ENCODE results near the gene POU5F1.
A peak's percentile ranks its signal among the peaks of the same experiment; 100 is the strongest.
"Not testable (repeated sequence)": the region's sequence is repeated elsewhere in the genome, so short reads cannot be mapped to it uniquely, and the experiment has no call there.

POU5F1 gene

GRCh38 chr6:31189223-31189622, 18.7 kb upstream of the POU5F1 start:
- DNase-seq: not testable (repeated sequence)

- DNase-seq: no peak
Measured at GRCh38 chr6:31187780-31188194, 17.3 kb upstream of the POU5F1 start.

- DNase-seq: no peak
Measured at GRCh38 chr6:31186052-31186734, 15.7 kb upstream of the POU5F1 start.

DNA sequence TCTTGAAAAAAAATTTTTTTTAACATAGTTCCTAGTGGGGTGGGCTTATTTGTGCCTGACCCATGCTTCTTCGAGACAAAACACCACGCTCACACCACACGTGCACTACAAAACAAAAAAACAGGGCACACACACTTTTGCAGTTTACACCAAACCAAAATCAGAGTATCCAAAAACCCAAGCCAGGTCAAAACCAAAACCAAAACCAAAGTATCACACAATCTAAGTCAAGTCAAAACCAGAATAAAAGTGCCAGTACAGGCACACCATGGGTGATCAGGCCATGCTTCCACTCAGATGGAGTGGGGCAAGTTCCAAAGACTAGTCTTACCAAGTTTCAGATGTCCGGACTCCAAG, 15.2 kb upstream of the POU5F1 start:
- DNase-seq: not testable (repeated sequence)

DNA sequence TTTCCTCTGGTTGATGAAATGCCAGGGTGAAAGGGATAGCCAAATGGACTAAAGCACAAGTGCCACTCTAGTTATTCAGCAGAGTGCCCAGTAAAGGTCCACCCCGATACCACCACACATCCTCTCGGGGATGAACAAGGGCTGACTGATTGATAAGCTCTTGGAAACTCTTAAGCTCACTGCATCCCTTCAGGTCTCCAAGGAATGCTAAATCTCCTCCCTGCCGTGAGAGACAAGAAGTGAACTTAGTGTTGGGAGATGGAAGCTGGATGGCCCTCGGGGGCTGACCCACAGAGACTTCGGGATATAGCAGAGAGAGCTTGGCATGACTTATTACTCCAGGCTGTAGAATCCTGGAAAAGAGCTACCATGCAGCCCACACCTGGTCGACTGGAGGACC, 13.4 kb upstream of the POU5F1 start:
- DNase-seq: not testable (repeated sequence)

GRCh38 chr6:31183287-31183686, 12.8 kb upstream of the POU5F1 start:
- DNase-seq: not testable (repeated sequence)

DNA sequence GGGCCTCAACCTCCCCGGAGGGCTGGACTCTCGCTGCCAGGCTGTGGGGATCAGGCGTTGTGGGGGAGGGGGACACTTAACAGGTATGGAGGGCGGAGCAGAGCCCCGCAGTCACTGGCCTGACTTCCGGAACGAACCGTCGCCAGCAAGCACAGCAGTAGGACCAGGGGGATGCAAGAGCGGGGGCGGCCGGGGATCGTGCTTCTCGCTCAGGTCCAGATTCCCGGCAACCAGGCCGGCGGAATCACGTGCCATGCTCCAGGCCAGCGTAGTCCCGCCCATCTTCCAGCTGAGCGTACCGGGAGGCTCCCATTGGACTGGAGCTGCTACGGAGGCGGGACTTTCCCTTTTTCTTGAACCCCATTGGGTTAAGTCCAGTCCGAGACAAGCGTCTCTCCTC, 10.0 kb upstream of the POU5F1 start:
- DNase-seq: peak; percentile 77

DNA sequence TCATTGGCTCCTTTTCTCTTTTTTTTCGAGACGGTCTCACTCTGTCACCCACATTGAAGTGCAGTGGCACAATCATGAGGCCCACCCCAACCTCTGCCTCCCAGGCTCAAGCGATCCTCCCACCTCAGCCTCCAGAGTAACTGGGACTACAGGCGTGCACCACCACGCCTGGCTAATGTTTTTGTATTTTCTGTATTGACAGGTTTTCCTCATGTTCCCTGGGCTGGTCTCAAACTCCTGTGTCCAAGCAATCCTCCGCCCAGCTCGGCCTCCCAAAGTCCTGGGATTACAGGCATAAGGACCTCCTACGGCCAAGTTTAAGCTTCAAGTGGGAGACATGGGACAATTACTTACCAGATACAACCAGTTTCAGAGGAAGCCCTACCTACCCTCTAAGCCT, 9.4 kb upstream of the POU5F1 start:
- DNase-seq: no peak

- no peak for DNase-seq
Measured at GRCh38 chr6:31179042-31179386, 8.5 kb upstream of the POU5F1 start.

DNA sequence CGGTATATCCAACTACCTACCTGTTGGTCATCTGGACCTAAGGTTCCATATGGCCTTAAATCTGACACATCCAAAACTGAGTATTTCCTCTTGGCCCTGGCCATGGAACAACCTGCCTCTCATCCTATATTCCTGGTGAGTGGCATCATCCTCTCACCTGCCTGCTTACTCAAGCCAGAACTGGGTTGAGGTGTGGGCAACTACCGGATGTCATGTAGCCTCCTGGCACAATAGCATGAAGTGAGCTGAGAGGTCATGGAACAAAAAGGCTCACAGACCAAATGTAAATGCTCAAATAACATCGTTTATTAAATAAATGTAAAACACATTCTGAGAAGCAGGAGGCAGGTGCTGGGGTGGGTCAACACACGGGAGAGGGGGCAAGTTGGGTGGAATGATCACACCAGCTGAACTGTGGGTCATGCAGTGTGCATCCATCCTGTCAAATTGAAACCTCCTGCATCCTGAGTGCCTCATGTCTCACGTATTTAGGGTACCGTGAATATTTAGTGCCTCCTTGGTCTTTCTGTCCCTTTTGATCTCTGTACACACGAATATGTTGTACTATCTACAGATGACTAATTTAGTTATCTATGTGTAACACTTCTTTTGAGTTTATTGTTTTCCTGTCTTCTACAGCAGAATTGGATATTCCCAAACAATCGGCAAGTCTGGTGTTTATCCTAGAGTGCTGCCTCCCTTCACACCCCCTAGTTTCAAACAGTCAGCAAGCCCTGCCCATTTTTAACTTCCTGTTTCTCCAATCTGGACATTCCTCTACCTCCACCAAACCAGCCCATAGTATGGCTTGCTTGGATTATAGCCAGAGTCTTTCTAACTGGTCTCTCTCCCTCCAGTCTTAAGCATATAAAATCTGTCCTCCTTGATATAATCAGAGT, 7.9 kb upstream of the POU5F1 start:
- peak; percentile 16 for DNase-seq

DNA sequence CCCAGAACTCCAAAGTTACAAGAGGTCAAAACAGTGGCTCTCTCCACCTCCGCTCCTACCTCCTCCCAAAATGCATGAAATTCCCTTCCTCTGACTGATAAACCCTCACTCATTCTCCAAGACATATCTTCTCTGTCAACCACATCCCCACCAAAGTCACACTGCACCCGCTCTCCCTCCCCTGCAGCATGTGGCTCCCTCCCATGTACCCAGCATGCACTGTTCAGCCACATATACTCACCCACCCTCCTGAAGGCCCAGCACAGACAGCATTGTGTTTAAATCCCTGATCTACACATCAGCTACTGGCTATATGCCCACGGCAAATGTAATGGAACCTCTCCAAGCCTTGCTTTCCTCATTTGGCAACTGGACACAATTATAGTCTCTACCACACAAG, 5.5 kb upstream of the POU5F1 start:
- DNase-seq: peak; percentile 70

GRCh38 chr6:31174378-31174777, 3.9 kb upstream of the POU5F1 start:
- no peak for DNase-seq

- no peak for DNase-seq
Measured at GRCh38 chr6:31173406-31173805, 2.9 kb upstream of the POU5F1 start.

GRCh38 chr6:31172973-31173384, 2.5 kb upstream of the POU5F1 start:
- DNase-seq: no peak

- DNase-seq: no peak
Measured at GRCh38 chr6:31171931-31172905, 1.7 kb upstream of the POU5F1 start.

- no peak for DNase-seq
Measured at GRCh38 chr6:31170987-31171671, 647 bp upstream of the POU5F1 start.

DNA sequence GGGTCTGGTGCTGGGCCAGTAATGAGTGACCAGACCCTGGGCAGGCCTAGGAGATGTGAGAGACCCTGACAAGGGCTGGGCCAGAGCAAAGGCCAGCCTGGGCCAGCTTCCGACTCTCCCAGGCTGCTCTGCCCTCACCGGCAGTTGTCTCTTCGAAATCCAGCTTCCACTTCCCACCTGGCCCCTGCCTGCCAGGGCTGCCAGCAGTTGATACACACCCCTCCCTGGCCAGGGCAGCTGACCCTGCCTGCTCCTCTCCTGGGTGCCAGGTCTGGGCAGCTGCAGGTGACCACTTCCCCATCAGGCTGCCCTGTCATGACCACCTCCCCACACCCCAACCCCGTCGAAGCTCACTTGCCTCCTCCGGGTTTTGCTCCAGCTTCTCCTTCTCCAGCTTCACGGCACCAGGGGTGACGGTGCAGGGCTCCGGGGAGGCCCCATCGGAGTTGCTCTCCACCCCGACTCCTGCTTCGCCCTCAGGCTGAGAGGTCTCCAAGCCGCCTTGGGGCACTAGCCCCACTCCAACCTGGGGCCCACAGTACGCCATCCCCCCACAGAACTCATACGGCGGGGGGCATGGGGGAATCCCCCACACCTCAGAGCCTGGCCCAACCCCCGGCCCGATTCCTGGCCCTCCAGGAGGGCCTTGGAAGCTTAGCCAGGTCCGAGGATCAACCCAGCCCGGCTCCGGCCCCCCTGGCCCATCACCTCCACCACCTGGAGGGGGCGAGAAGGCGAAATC, 453 bp downstream of the POU5F1 start:
- not testable (repeated sequence) for DNase-seq

DNA sequence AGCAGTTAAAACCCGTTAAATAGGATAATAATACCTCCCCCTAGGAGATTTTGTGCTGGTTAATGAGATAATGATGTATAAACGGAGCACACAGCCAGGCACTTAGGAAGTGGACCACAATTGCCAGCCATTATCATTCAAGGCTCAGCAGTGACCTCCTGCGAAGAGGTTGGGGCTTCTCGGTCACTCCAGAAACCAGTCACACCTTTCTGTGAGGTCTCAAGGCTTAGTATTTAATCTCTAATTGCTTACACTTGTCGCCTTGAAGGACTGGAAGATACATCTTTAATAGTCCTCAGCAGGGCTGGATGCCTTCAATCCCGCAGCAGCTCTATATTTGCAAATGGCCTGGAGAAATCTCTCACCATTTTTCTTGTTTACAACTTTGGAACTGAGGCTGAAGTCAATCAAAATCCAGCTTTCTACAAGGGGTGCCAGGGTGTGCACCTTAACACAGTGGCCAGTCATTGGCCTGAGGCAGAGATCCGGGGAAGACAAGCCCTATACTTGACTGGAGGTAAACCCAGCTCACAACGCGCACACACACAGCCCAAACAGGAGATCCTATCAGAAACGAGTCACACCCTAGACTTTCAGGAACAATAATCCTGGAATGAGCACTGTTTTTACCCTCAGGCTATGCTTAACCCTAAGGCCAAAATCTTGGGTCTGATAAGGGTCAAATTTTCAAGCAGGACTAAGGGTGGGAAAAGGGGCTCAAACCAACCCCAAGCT, 1.2 kb downstream of the POU5F1 start:
- DNase-seq: no peak

GRCh38 chr6:31168606-31169005, 1.9 kb downstream of the POU5F1 start:
- DNase-seq: no peak

DNA sequence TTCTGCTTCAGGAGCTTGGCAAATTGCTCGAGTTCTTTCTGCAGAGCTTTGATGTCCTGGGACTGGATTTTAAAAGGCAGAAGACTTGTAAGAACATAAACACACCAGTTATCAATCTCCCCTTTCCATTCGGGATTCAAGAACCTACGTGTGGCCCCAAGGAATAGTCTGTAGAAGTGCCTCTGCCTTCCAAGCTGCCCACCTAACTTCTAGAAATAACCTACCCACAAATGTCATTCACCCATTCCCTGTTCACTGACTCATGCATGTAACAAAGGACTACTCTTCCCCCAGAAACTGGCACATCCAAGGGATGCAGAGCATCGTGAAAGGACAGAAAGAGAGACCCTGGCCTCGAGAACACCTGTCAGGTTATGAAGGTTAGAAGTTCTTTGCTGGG, 4.5 kb downstream of the POU5F1 start:
- no peak for DNase-seq
